Mesenchymal stem cell (in vitro differentiated cells and primary cell): ENCODE results near the gene GKN2.

Experiments
- DNase-seq: peaks from one replicate; pipeline ENCODE4 v3.0.0-alpha.2; 2013
- H2AFZ ChIP-seq: one replicate; pipeline ENCODE4 v1.6.1; 2013; ENCODE audit warnings: low read depth, mild to moderate bottlenecking, control low read depth, inconsistent platforms, low read length, moderate library complexity
- H2AK5ac ChIP-seq: 2 replicates; pipeline ENCODE4 v1.6.1; 2013; ENCODE audit warnings: low read length, moderate library complexity, mild to moderate bottlenecking, inconsistent platforms; ENCODE audit not compliant: severe bottlenecking
- H2BK120ac ChIP-seq: one replicate; pipeline ENCODE4 v1.6.1; 2013; ENCODE audit warnings: low read depth, mild to moderate bottlenecking, inconsistent platforms, low read length, moderate library complexity
- H2BK12ac ChIP-seq, 2 experiments: one replicate each; pipeline ENCODE4 v1.6.1; 2013; ENCODE audit warnings: inconsistent platforms in 2 of 2, low read length in 2 of 2, mild to moderate bottlenecking in 2 of 2, moderate library complexity in 2 of 2, control low read depth in 1 of 2
- H2BK15ac ChIP-seq: one replicate; pipeline ENCODE4 v1.6.1; 2013; ENCODE audit warnings: mild to moderate bottlenecking, low read depth, inconsistent platforms; ENCODE audit not compliant: poor library complexity, severe bottlenecking
- H2BK5ac ChIP-seq: 2 replicates; pipeline ENCODE4 v1.6.1; 2013; ENCODE audit warnings: low read depth, mild to moderate bottlenecking, low read length, control low read depth, inconsistent platforms; ENCODE audit not compliant: poor library complexity, severe bottlenecking
- H3K14ac ChIP-seq, 2 experiments: one replicate each; pipeline ENCODE4 v1.6.1; 2013; ENCODE audit warnings: inconsistent platforms in 2 of 2, low read length in 2 of 2, control low read depth in 1 of 2, mild to moderate bottlenecking in 1 of 2, moderate library complexity in 1 of 2
- H3K18ac ChIP-seq, 2 experiments: one replicate each; pipeline ENCODE4 v1.6.1; 2013; ENCODE audit warnings: inconsistent platforms in 2 of 2, low read length in 2 of 2, control low read depth in 1 of 2, low read depth in 1 of 2, mild to moderate bottlenecking in 1 of 2
- H3K23ac ChIP-seq, 2 experiments: one replicate each; pipeline ENCODE4 v1.6.1; 2013; ENCODE audit warnings: inconsistent platforms in 2 of 2, low read length in 2 of 2, mild to moderate bottlenecking in 2 of 2, moderate library complexity in 2 of 2, control low read depth in 1 of 2
- H3K27ac ChIP-seq: 2 replicates; pipeline ENCODE4 v1.5.1; 2013; ENCODE audit warnings: mild to moderate bottlenecking, moderate library complexity, low read length, control low read depth, inconsistent platforms; ENCODE audit not compliant: poor library complexity, severe bottlenecking
- H3K27me3 ChIP-seq, 2 experiments: 2 replicates each; pipeline versions ENCODE4 v1.6.1 to v1.7.0; 2013; ENCODE audit warnings: low read length in 2 of 2, mild to moderate bottlenecking in 2 of 2, moderate library complexity in 2 of 2, control low read depth in 1 of 2, inconsistent platforms in 1 of 2; ENCODE audit not compliant: control insufficient read depth in 1 of 2, insufficient read depth in 1 of 2
- H3K36me3 ChIP-seq, 2 experiments: 2 replicates each; pipeline versions ENCODE4 v1.6.1 to v1.7.0; 2013; ENCODE audit warnings: low read length in 2 of 2, control low read depth in 1 of 2, inconsistent platforms in 1 of 2, low read depth in 1 of 2, mild to moderate bottlenecking in 1 of 2; ENCODE audit not compliant: insufficient read depth in 2 of 2, control insufficient read depth in 1 of 2
- H3K4ac ChIP-seq, 2 experiments: one replicate each; pipeline ENCODE4 v1.6.1; 2013; ENCODE audit warnings: inconsistent platforms in 2 of 2, low read length in 2 of 2, mild to moderate bottlenecking in 2 of 2, moderate library complexity in 2 of 2, control low read depth in 1 of 2, low read depth in 1 of 2
- H3K4me1 ChIP-seq: 2 replicates; pipeline ENCODE4 v1.6.1; 2013; ENCODE audit warnings: low read depth, low read length, control low read depth; ENCODE audit not compliant: control insufficient read depth, insufficient read depth
- H3K4me2 ChIP-seq: 2 replicates; pipeline ENCODE4 v1.6.1; 2013; ENCODE audit warnings: low read length, mild to moderate bottlenecking, inconsistent platforms; ENCODE audit not compliant: poor library complexity, severe bottlenecking
- H3K4me3 ChIP-seq, 2 experiments: 2 replicates each; pipeline versions ENCODE4 v1.5.1 to v1.7.0; 2013; ENCODE audit warnings: low read length in 2 of 2, mild to moderate bottlenecking in 2 of 2, control low read depth in 1 of 2, low read depth in 1 of 2; ENCODE audit not compliant: insufficient read depth in 1 of 2
- H3K79me1 ChIP-seq: replicated peaks from 2 replicates; pipeline ENCODE4 v1.6.1; 2013; ENCODE audit warnings: mild to moderate bottlenecking, control low read depth, low read length, inconsistent platforms; ENCODE audit not compliant: poor library complexity, severe bottlenecking
- H3K9ac ChIP-seq: 2 replicates; pipeline ENCODE4 v1.7.0; 2013; ENCODE audit warnings: mild to moderate bottlenecking, low read length, moderate library complexity
- H3K9me3 ChIP-seq: 2 replicates; pipeline ENCODE4 v1.7.0; 2013; ENCODE audit warnings: mild to moderate bottlenecking, low read length; ENCODE audit not compliant: control insufficient read depth
- H4K8ac ChIP-seq: one replicate; pipeline ENCODE4 v1.6.1; 2013; ENCODE audit warnings: inconsistent platforms, mild to moderate bottlenecking, low read length, moderate library complexity
- H4K91ac ChIP-seq: one replicate; pipeline ENCODE4 v1.6.1; 2013; ENCODE audit warnings: mild to moderate bottlenecking, low read length, inconsistent platforms
- WGBS: methylation state at CpG from one replicate; pipeline ENCODE4 v1.1.7; 2013; ENCODE audit warnings: mixed read lengths; 5-methylcytosine and 5-hydroxymethylcytosine counted together

Gene GKN2

GRCh38 chr2:68907232-68907919 lies 45.3 kb downstream of the GKN2 start:
- no peak overlapping the region for H3K27ac ChIP-seq
- no peak overlapping the region for H3K18ac ChIP-seq
- H4K91ac ChIP-seq, result no peak overlapping the region
- WGBS, result 98% methylated on average over 4 of the region's 5 CpGs
- no peak overlapping the region for H3K23ac ChIP-seq
- H3K27me3 ChIP-seq, result no peaks in the 10 kb centered on the region
- no peak overlapping the region for H3K4me2 ChIP-seq
- no peak overlapping the region for H2BK5ac ChIP-seq
- no peak overlapping the region for H4K8ac ChIP-seq
- H2BK120ac ChIP-seq, result no peak overlapping the region
- no peak overlapping the region for H3K14ac ChIP-seq
- no peak overlapping the region for H3K4me3 ChIP-seq
- peaks cover 12% of the 10 kb centered on the region for H3K4me1 ChIP-seq
- H3K4ac ChIP-seq, result no peak overlapping the region
- DNase-seq, result no peak
- no peaks in the 10 kb centered on the region for H3K36me3 ChIP-seq
- no peak overlapping the region for H3K9ac ChIP-seq
- H3K9me3 ChIP-seq, result no peaks in the 10 kb centered on the region
- H2AFZ ChIP-seq, result no peak overlapping the region
- H2AK5ac ChIP-seq, result no peak overlapping the region
- no peak overlapping the region for H2BK15ac ChIP-seq
- H2BK12ac ChIP-seq, result no peak overlapping the region
- no peaks in the 10 kb centered on the region for H3K79me1 ChIP-seq

DNA sequence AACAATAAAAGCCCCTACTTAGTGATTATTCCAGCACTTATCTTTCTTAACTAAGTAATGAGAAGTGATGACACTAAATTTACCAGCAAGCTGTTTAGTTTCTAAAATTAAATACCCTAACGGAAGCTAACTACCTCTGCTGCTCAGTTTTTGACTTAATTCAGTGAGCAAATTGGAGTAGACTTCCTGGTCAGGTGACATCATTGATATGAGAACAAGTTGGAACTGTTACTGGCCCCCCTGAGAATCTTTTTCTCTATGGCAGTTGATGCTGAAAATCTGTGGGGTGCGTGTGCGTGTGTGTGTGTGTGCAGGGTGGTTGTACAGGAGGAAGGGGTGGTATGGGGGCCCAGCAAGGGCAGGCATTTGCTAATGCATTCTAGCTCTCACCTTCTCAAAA lies 46.0 kb downstream of the GKN2 start:
- Histone ChIP-seq H3K9ac (no peak overlapping the region), H3K79me1 (no peaks in the 10 kb centered on the region), H3K4me1 (peaks cover 12% of the 10 kb centered on the region), H2AFZ (no peak overlapping the region), H3K14ac (no peak overlapping the region), H3K4me2 (no peak overlapping the region), H4K91ac (no peak overlapping the region), H3K27ac (no peak overlapping the region), H3K4me3 (no peak overlapping the region), H3K4ac (no peak overlapping the region), H2BK15ac (no peak overlapping the region), H2BK120ac (no peak overlapping the region), H2BK12ac (no peak overlapping the region), H3K18ac (no peak overlapping the region), H4K8ac (no peak overlapping the region), H3K9me3 (peaks cover under 1% of the 10 kb centered on the region), H2AK5ac (no peak overlapping the region), H2BK5ac (no peak overlapping the region), H3K23ac (no peak overlapping the region), H3K36me3 (no peaks in the 10 kb centered on the region), H3K27me3 (no peaks in the 10 kb centered on the region)
- 90% methylated on average over 1 of the region's 3 CpGs for WGBS
- no peak for DNase-seq

GRCh38 chr2:68905116-68905515 lies 47.6 kb downstream of the GKN2 start:
- Histone ChIP-seq H3K4ac (no peak overlapping the region), H2BK5ac (no peak overlapping the region), H3K36me3 (no peaks in the 10 kb centered on the region), H3K23ac (no peak overlapping the region), H3K4me3 (no peak overlapping the region), H2BK15ac (no peak overlapping the region), H4K91ac (no peak overlapping the region), H3K9me3 (peaks cover 11% of the 10 kb centered on the region), H3K9ac (no peak overlapping the region), H3K4me1 (peaks cover 10% of the 10 kb centered on the region), H2AK5ac (no peak overlapping the region), H3K27me3 (peaks cover 0 to 4% of the 10 kb centered on the region in 2 experiments), H3K14ac (no peak overlapping the region), H2AFZ (no peak overlapping the region), H2BK120ac (no peak overlapping the region), H3K27ac (no peak overlapping the region), H3K4me2 (no peak overlapping the region), H3K79me1 (no peaks in the 10 kb centered on the region), H4K8ac (no peak overlapping the region), H2BK12ac (no peak overlapping the region), H3K18ac (no peak overlapping the region)
- no peak for DNase-seq
- WGBS, result no CpG with 5 or more reads among the region's 2 CpGs

DNA sequence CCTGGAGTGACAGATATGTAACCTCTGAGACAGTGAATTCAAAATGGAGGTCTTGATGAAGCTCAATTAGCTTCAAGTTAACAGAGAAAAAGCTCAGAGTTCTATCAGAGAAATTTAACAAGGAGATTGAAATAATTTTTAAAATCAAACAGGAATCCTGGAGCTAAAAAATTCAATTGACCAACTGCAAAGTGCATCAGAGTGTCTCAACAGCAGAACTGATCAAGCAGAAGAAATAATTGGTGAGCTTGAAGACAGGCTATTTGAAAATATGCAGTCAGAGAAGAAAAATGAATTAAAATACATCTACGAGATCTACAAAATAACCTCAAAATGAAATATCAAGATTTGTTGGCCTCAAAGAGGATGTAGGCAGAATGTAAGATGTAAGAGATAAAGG lies 51.1 kb downstream of the GKN2 start:
- H3K4ac ChIP-seq, result no peak overlapping the region
- no peak overlapping the region for H3K4me3 ChIP-seq
- no CpG with 5 or more reads among the region's 1 CpG for WGBS
- peaks cover 11% of the 10 kb centered on the region for H3K9me3 ChIP-seq
- no peak for DNase-seq
- H4K8ac ChIP-seq, result no peak overlapping the region
- no peak overlapping the region for H2BK15ac ChIP-seq
- H4K91ac ChIP-seq, result no peak overlapping the region
- no peaks in the 10 kb centered on the region for H3K79me1 ChIP-seq
- no peaks in the 10 kb centered on the region for H3K36me3 ChIP-seq
- no peak overlapping the region for H2AK5ac ChIP-seq
- no peak overlapping the region for H2BK120ac ChIP-seq
- H3K9ac ChIP-seq, result no peak overlapping the region
- H2AFZ ChIP-seq, result no peak overlapping the region
- H3K27me3 ChIP-seq, result peaks cover 4 to 11% of the 10 kb centered on the region in 2 experiments
- no peaks in the 10 kb centered on the region for H3K4me1 ChIP-seq
- H3K23ac ChIP-seq, result no peak overlapping the region
- H2BK5ac ChIP-seq, result no peak overlapping the region
- no peak overlapping the region for H3K27ac ChIP-seq
- H3K14ac ChIP-seq, result no peak overlapping the region
- H3K18ac ChIP-seq, result no peak overlapping the region
- no peak overlapping the region for H2BK12ac ChIP-seq
- no peak overlapping the region for H3K4me2 ChIP-seq
